Endodermal cell (in vitro differentiated cells): Measurements from ENCODE around the gene MOB2. TPM values are rescaled to one million over a fixed set of nuclear protein-coding genes. Genes with fewer than 3 reads are reported as not detected.

Experiments
- DNase-seq: peaks from one replicate; pipeline ENCODE4 v3.0.0-alpha.2; 2017
- H3K27ac ChIP-seq: 2 replicates; pipeline ENCODE4 v1.5.1; 2013; ENCODE audit warnings: mild to moderate bottlenecking, low read depth, low read length, moderate library complexity
- H3K27me3 ChIP-seq: 2 replicates; pipeline ENCODE4 v1.6.1; 2013; ENCODE audit warnings: mild to moderate bottlenecking, low read length, moderate library complexity; ENCODE audit not compliant: insufficient read depth, control insufficient read depth, poor library complexity, severe bottlenecking
- H3K36me3 ChIP-seq: 2 replicates; pipeline ENCODE4 v1.7.0; 2013; ENCODE audit warnings: mild to moderate bottlenecking, low read length, moderate library complexity; ENCODE audit not compliant: control insufficient read depth, insufficient read depth
- H3K4me1 ChIP-seq: one replicate; pipeline ENCODE4 v1.7.0; 2013; ENCODE audit warnings: low read length; ENCODE audit not compliant: control insufficient read depth, insufficient read depth
- H3K4me3 ChIP-seq: 2 replicates; pipeline ENCODE4 v1.5.1; 2013; ENCODE audit warnings: mild to moderate bottlenecking, low read length, moderate library complexity
- H3K9ac ChIP-seq: 2 replicates; pipeline ENCODE4 v1.6.1; 2013; ENCODE audit warnings: mild to moderate bottlenecking, low read length, moderate library complexity; ENCODE audit not compliant: poor library complexity, severe bottlenecking; ENCODE audit errors: extremely low read depth
- H3K9me3 ChIP-seq: 2 replicates; pipeline ENCODE4 v1.6.1; 2013; ENCODE audit warnings: mild to moderate bottlenecking, low read length, moderate library complexity; ENCODE audit not compliant: control insufficient read depth
- H3K27ac Mint-ChIP-seq: 2 replicates; pipeline ENCODE4 v1.8.0; 2020; ENCODE audit warnings: mixed read lengths
- H3K27me3 Mint-ChIP-seq: 2 replicates; pipeline ENCODE4 v1.8.0; 2021; ENCODE audit warnings: mild to moderate bottlenecking, mixed read lengths; ENCODE audit not compliant: insufficient read depth
- H3K36me3 Mint-ChIP-seq: 2 replicates; pipeline ENCODE4 v1.8.0; 2020; ENCODE audit warnings: low read depth, mixed read lengths
- H3K4me1 Mint-ChIP-seq: 2 replicates; pipeline ENCODE4 v1.8.0; 2020; ENCODE audit warnings: mixed read lengths
- H3K4me3 Mint-ChIP-seq: 2 replicates; pipeline ENCODE4 v1.8.0; 2020; ENCODE audit warnings: mild to moderate bottlenecking, moderate library complexity, mixed read lengths
- H3K9me3 Mint-ChIP-seq: 2 replicates; pipeline ENCODE4 v1.8.0; 2020; ENCODE audit warnings: mild to moderate bottlenecking, mixed read lengths
- CTCF ChIP-seq: fragments of 200-600 bp; sonication (generic); conservative IDR thresholded peaks from 2 replicates; pipeline ENCODE4 v1.5.0; 2021; ENCODE audit warnings: antibody characterized with exemption, mild to moderate bottlenecking
- WGBS, 2 experiments: methylation state at CpG; one replicate each; pipeline versions ENCODE4 v1.1.5 to v1.1.7; 2013; ENCODE audit warnings: missing lambda C conversion rate in 2 of 2, mixed read lengths in 1 of 2; ENCODE audit not compliant: insufficient coverage in 1 of 2, insufficient read length in 1 of 2; 5-methylcytosine and 5-hydroxymethylcytosine counted together
- total RNA-seq, 2 donors: library from RNA; stranded (reverse); fragmentation: NEBNext Ultra II Directional in 1 of 2; extraction: Animal tissue kit (Norgen Biotek cat#: 25700) in 1 of 2; gene quantifications; 2 replicates in 1 of 2; 3 replicates in 1 of 2; pipeline ENCODE4 v1.2.1, GENCODE V29; 2021

MOB2 gene
- total RNA-seq, 2 donors from 2014 or later, result 23.9 to 25.4 TPM

DNA sequence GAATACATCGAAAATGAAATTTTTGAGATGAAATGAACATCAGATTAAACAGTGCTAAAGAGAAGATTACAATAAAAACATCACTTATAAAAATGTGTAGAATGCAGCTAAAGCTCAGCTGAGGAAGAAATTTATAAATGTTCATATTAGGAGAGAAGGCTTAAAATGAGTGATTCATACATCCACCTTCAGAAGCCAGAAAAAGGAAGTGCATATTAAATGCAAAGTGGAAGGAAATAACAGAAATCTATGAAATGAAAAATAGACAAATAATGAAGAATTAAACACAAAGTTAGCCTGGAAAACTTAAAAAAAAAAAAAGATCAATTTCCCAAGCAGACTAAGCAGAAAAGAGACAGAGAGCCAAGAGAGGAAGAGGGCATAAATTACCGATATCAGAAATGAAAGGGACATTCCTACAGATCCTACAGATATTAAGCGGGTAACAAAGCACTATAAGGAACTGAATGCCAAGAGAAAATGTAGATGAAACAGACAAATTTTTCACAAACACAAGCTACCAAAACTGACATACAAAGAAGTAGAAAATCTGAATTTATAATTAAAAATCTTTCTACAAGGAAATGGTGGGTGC lies 7.2 kb upstream of the MOB2 start:
- Mint-ChIP-seq H3K36me3 (peaks cover 8% of the 10 kb centered on the region), H3K4me1 (peaks cover 4% of the 10 kb centered on the region), H3K4me3 (no peak overlapping the region), H3K9me3 (peaks cover 15% of the 10 kb centered on the region), H3K27me3 (no peaks in the 10 kb centered on the region), H3K27ac (no peak overlapping the region)
- no peak overlapping the region for H3K9ac ChIP-seq
- no peaks in the 10 kb centered on the region for H3K4me1 ChIP-seq
- no peak overlapping the region for H3K27ac ChIP-seq
- H3K27me3 ChIP-seq, result no peaks in the 10 kb centered on the region
- DNase-seq, result no peak
- TF ChIP-seq CTCF, result no peak
- H3K4me3 ChIP-seq, result no peak overlapping the region
- H3K9me3 ChIP-seq, result peaks cover 6% of the 10 kb centered on the region
- no peaks in the 10 kb centered on the region for H3K36me3 ChIP-seq
- WGBS, 2 experiments, result 62% methylated on average over 3 of the region's 3 CpGs; no CpG with 5 or more reads in 1 of the 2 experiments

DNA sequence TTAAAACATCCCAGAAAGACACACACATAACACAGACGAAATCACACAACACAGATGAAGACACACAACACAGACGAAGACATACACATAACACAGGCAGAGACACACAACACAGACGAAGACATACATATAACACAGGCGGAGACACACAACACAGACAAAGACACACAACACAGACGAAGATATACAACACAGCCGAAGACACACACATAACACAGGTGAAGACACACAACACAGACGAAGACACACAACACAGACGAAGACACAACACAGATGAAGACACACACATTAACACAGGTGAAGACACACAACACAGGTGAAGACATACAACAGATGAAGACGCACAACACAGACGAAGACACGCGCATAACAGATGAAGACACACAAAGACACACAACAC lies 4.8 kb upstream of the MOB2 start:
- Histone ChIP-seq H3K36me3 (no peaks in the 10 kb centered on the region), H3K4me1 (no peaks in the 10 kb centered on the region), H3K27me3 (no peaks in the 10 kb centered on the region), H3K4me3 (no peak overlapping the region), H3K27ac (no peak overlapping the region), H3K9ac (no peak overlapping the region), H3K9me3 (peaks cover 6% of the 10 kb centered on the region)
- Mint-ChIP-seq H3K27me3 (no peaks in the 10 kb centered on the region), H3K4me3 (no peak overlapping the region), H3K4me1 (no peaks in the 10 kb centered on the region), H3K36me3 (peaks cover 7% of the 10 kb centered on the region), H3K27ac (no peak overlapping the region), H3K9me3 (peaks cover 10% of the 10 kb centered on the region)
- 82 to 90% methylated on average over 2 to 12 of the region's 12 CpGs for WGBS, 2 experiments
- no peak for TF ChIP-seq CTCF
- DNase-seq, result no peak

DNA sequence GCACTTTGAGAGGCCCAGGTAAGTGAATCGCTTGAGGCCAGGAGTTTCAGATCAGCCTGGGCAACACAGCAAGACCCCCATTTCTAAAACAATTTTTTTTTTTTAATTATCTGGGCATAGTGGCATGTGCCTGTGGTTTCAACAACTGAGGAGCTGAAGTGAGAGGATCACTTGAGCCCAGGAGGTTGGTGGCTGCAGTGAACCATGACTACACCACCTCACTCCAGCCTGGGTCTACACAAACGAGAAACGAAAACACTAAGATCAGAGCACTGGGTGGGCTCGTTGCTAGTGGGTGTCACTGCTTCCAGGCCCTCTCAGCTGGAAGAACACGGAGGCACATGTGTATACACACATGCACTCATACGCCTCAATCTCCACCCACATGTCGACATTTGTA lies 4.1 kb upstream of the MOB2 start:
- Histone ChIP-seq H3K4me3 (no peak overlapping the region), H3K27ac (no peak overlapping the region), H3K27me3 (no peaks in the 10 kb centered on the region), H3K36me3 (no peaks in the 10 kb centered on the region), H3K9ac (no peak overlapping the region), H3K9me3 (peaks cover 1% of the 10 kb centered on the region), H3K4me1 (no peaks in the 10 kb centered on the region)
- Mint-ChIP-seq H3K9me3 (peaks cover 3% of the 10 kb centered on the region), H3K27me3 (no peaks in the 10 kb centered on the region), H3K36me3 (peaks cover 2% of the 10 kb centered on the region), H3K4me1 (no peaks in the 10 kb centered on the region), H3K4me3 (no peak overlapping the region), H3K27ac (no peak overlapping the region)
- DNase-seq, result no peak
- WGBS, 2 experiments, result 80% methylated on average over 5 to 7 of the region's 7 CpGs
- TF ChIP-seq CTCF, result no peak
